Muscle of arm (tissue), 12 donors: Measurements from ENCODE around the gene SLC26A5. TPM values are rescaled to one million over a fixed set of nuclear protein-coding genes. Genes with fewer than 3 reads are reported as not detected.
A peak's percentile ranks its signal among the peaks of the same experiment; 100 is the strongest.

Experiments
- DNase-seq: peaks from one replicate; pipeline ENCODE4 v3.0.0-alpha.2; 2013
- polyA plus RNA-seq, 12 donors: library from polyadenylated mRNA; unstranded; fragments of 120-200 nt; gene quantifications; one replicate each; pipeline ENCODE4 v1.2.1, GENCODE V29; 2013; ENCODE audit not compliant: insufficient read length in 12 of 12

The SLC26A5 gene
- polyA plus RNA-seq, 12 donors = 0.30 to 0.49 (median 0.44) TPM; not detected in 7

DNA sequence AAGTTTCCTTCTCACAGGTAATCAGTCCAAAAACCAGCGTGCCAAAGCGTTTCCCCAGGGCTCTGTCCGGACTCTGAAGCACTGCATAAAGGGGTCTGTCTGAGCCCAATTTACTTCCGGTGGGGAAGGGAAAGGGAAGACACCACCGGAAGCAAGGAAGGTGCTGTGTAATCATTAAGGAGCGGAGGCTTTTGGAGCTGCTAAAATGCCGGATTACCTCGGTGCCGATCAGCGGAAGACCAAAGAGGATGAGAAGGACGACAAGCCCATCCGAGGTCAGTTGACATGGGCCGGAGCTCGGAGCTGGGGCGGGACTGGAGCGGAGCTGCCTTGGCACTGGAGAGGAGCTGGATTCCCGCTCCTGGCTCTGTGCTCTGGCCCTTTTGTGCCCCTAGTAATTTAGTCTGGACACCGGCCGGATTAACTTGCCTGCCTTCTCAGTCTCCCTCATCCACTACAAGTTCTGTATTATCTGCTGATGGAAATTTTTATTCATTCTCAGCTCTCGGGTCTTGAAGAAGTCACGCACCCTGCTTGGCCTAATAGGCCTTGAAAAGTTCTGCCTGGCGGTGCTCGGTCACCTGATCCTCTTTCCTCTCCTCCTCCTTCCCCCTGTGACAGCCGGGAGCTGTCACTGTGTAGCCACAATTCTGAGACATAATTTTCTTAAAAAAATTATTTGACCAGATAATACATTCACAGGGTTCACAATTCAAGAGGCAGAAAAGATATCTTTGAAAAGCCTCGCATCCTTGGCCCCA is 98.3 kb downstream of the SLC26A5 start, which contains the start of gene PSMC2:
TSS of gene PSMC2 (plus strand) at position 137 of the 761 bp plus-strand sequence. CDS start at position 206, 69 bp downstream.
- DNase-seq = peak; percentile 94

DNA sequence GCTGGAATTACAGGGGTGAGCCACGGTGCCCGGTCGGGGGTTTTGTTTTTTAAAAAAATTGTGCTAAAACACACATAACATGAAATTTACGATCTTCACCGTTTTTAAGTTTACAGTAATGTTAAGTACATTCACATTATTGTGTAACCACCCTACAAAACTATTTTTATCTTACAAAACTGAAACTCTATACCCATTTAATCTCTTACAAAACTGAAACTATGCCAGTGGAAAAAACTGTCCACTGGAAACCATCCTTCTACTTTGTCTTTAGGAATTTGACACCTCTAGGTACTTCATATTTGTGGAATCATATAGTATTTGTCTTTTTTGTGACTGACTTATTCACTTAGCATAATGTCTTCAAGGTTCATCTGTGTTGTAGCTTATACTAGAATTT is 99.6 kb downstream of the SLC26A5 start:
- no peak for DNase-seq

DNA sequence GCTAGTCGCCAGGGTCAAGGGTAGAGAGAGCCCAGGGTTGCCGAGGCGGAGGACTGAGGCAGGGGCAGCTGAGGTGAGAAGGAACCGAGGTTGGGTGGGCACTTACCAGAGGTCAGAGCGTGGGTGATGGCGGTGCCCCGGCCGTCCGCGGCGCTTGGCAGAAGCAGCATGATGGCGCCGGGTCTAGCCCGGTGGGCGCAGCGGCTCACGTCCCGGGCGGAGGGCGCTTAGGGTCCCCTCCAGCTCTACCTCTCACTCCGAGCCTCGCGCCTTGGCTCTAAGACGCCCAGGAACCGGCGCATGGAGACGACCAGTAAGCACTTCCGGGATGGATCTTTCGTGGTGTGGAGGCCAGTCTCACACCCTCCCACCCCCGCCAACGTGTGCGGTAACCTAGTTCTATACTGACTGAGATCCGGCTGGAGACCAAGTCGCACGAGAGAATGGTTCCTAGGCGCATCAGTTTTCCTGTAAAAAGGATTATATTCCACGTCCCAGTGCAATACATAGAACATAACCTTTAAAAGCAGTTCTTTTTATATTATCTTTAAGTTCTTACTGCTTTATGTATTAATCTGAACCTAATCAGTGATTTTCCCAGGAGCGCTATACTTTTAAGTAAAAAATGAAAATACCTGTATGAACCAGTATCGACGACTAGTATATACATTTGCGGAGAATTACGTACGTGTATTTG is 101.4 kb downstream of the SLC26A5 start, which contains the start of gene DNAJC2:
TSS of gene DNAJC2 (minus strand) at position 315 of the 697 bp plus-strand sequence. CDS start at position 170, 145 bp downstream.
- peak; percentile 91 for DNase-seq

DNA sequence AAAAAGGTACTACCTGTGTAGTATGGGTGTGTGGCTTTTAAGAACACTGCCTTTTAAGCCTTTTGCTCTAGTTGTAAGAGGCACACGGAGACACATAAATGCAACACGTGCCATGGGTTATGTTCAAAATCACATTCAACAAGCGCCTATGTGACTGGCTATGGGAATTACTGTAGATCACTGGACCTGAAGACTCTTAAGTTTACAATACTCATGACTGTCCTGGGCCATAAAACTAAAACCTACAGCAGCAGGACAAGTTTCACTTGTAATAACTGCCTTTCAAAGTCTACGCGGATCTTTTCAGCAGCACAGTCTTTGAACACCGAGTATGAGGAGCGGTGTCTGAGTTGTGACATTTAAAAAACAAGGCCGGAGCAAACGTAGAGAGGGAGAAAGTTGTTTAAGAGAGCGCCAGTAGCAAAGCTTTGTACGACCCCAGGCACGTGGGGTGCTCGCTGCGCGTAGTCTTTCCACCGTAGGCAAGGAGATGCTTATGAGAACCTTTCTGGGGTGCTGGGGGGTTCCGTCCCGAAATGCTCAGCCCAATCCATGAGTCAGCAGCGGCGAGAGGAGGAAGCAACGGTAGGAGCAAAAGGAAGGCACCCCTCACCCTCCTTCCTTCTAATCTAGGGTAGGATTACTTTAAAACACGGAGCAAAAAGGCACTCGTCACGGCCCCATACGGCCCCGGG is 102.1 kb downstream of the SLC26A5 start:
- peak; percentile 35 for DNase-seq

DNA sequence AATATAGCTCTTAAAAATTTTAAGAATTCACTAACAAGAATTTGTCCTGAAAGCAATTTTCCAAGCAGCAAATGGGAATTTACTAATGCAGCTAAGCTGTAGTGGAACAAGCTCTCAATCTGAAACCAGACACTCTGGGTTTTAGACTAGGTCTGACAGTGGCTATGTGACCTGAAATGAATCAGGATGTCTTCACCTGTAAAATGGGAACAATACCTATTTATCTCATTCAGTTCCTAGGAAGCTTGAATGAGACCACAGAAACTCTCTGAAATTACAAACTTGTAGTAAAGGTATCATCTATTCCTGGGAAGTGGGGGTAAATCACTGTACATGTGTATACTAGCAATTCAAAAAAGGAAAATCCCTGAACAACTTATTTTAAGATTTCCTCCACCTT is 102.7 kb downstream of the SLC26A5 start:
- no peak for DNase-seq

DNA sequence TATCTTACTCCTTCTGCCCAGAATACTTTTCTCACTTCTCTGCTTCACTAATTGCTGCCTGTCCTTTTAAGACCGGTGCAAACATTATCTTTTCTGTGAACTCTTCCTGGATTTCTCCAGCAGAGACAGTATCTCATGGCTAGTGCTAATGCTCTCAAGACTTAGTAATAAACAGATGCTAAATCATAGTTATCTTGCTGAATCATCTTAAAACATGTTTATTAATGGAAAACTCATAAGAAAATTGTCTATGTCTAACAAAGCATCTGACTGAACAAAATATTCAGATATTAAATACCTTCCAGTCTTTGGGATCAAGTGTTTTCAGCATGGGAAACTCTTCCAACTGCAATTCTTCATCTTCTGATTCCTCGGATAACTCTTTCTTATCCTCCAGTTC is 104.5 kb downstream of the SLC26A5 start:
- no peak for DNase-seq

DNA sequence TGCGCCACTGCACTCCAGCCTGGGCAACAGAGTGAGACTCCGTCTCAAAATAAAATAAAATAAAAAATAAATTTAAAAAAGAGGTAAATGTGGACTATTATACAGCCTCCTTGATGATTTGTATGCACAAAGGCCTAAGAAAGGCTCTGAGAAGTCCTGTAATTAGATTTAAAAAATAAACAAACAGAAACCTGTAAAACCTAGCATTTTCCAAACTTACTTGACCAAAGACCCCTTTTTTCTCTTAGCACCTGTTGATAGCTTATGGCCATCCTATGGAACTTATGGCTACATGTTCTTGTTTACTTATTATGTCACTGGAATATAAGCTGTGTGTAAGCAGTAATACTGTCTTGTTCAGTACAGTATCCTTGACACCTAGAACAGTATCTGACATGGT is 107.1 kb downstream of the SLC26A5 start:
- no peak for DNase-seq

DNA sequence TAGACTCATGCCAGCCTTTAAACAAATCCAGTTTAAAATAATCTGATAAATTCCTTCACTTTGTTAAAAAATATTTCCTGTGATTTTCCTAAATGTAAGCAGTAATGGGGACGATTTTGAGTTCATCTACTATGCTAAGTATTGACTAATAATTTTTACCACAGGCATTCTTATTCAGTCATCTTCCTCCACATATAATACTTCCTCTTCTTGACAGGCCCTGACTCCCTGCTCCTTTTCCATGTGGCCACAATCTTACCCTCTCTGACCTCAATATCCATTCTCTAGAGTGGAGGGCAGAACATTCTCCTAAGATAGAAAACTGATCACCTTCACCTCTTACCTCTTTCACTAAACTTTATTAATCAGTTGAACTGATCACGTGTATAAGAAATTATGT is 109.2 kb downstream of the SLC26A5 start:
- no peak for DNase-seq

DNA sequence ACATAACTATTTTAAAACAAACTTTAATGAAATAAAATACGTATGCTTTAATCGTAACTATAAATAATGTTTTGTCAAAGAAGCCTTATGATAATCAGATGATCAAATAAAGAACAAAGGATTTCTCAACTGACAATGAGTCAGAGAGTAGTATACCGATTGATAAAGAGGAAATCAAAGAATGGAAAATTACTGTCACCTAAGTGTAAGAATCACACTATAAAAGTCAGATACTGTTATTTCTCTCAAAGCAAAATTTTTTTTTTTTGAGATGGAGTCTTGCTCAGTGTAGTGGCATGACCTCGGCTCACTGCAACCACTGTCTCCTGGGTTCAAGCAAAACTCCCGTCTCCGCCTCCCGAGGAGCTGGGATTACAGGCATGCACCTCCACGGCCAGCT is 120.3 kb downstream of the SLC26A5 start:
- DNase-seq = no peak

Other genes starting within 250 kb of the SLC26A5 start
- 10 to 100 TPM in 11 of 12 donors, not detected in 1; 32.1 to 70.9 (median 64.4) TPM for gene PMPCB, start 148.8 kb downstream of the SLC26A5 start, polyA plus RNA-seq
- gene DNAJC2, start 101.4 kb downstream of the SLC26A5 start, polyA plus RNA-seq = 10 to 100 TPM in 11 of 12 donors, not detected in 1; 28.6 to 64.9 (median 37.6) TPM
- 100 to 1,000 TPM in 6 of 12 donors, 10 to 100 TPM in 5, not detected in 1; 20.8 to 110 (median 101) TPM for gene PSMC2, start 98.6 kb downstream of the SLC26A5 start, polyA plus RNA-seq